ENCODE results near the gene CEP104.
"Not testable (repeated sequence)": the region's sequence is repeated elsewhere in the genome, so short reads cannot be mapped to it uniquely, and the experiment has no call there.

Gene CEP104

DNA sequence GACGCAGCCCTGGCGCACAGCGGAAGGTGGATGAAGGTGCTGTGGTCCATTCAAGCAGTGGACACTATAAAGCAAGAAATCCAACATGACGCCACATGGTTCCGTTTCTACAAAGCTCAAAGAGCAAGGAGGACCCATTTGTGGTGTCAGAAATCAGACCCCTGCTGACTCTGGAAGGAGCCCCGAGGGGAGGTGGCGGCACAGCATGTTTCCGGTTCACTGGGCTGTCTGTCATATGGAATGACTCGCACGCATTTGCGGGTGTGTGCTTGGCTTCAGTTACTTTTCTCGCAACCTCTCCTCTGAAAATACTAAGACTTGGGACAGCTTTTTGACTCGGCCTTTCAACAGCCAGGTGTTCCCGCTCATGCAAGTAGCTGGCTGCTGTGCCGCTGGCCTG, 31.7 kb downstream of the CEP104 start:
- DNase-seq (ENCODE audit: low read depth), result no peak

DNA sequence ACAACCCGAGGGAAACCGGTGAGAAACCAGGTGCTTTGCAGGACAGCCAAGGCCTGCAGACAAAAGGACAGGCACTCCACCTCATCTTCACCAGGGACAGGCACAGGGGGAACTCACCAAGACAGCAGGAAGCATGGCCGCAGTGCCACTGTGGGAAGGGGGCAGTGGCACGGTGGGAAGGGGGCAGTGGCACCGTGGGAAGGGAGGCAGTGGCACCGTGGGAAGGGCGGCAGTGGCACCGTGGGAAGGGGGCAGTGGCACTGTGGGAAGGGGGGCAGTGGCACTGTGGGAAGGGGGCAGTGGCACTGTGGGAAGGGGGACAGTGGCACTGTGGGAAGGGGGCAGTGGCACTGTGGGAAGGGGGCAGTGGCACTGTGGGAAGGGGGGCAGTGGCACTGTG, 32.4 kb downstream of the CEP104 start:
- no peak for DNase-seq (ENCODE audit: low read depth)

DNA sequence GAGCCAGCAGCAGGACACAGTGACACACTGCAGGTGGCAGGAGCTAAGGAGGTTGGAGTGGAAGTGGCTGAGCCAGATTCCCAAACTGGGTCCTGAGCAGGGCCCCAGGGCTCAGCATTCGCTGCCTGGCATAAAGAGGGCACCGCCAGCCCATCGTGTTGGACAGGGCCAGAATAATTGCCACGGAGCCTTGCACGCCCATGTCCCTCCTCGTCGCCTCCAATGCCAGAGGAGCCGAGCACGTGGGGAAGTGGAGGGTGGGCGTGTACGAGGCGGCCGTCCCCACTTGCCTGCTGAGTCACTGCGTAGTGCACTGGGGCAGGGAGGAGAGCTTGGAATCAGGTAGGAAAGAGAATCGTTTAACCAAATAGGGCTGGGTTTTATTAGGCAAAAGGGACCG, 34.6 kb downstream of the CEP104 start:
- no peak for DNase-seq (ENCODE audit: low read depth)

DNA sequence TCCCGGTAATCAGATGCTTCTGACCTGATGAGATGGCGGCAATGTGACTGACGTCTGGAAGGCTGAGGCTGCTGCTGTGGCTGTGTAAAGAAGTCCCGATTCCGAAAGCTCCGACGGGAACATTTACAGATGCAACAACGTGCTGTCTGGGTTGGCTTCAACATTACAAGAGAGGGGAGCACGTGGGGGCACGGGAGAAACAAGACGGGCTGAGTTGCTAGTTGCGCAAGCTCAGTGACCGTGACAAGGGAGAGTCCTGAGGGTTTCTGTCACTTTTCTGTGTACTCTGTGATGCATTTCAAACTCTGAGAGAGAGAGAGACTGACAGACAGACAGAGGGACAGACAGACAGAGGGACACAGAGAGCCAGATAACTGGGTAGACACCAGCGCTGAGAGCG, 35.1 kb downstream of the CEP104 start:
- no peak for DNase-seq (ENCODE audit: low read depth)

DNA sequence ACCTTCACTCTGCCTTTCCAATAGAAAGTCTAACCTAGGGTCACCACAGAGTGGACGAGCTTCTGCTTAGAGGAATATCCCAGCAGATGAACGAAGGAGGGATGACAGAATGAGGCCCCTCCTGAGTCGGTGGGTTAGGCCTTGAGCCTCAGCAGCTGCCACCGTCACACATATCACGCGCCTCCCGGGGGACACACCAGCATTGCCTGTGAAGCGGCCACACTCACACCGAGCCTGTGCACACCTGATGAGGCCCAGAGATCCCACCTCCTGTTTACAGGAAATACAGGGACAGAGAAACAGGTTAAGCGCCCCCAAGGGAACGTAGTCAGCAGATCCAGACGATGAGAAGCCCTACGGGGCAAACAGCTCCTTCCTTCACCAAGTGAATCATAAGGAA, 35.6 kb downstream of the CEP104 start:
- no peak for DNase-seq (ENCODE audit: low read depth)

DNA sequence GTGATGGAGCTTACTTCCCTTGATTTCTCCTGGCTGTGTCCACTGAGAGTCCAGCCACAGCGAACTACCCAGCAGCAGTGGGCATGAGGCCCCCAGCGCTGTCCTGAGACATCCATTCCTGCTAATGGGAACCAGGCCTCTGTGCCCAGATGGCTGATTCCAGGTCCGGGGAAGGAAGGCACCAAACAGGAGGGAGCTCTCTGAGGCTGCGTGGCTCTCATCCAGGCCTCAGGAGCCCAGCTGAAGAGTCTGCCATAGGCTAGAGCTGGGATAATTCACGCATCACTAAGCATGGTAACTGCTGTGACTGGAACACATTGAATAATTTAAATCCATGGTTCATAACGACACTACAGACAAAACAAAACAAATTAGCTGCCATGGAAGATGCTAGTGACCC, 36.0 kb downstream of the CEP104 start:
- no peak for DNase-seq (ENCODE audit: low read depth)

DNA sequence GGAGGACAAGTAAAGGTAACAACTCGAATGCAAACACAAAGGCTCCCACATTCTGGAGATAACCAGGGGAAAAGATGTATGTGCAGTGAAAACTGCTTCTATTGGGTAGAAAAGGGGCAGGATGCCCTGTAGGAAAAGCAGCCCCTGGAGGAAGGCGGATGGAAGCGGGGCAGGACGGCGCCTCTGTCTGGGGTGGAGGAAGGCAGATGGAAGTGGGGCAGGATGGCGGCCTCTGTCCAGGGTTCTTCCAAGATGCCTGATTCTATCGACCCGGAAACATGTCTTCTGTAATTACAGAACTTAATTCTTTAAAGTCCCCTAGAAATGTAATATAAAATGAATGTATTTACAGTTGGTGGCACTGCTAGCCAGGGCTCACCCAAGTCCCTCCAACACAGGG, 36.7 kb downstream of the CEP104 start:
- DNase-seq (ENCODE audit: low read depth), result no peak

DNA sequence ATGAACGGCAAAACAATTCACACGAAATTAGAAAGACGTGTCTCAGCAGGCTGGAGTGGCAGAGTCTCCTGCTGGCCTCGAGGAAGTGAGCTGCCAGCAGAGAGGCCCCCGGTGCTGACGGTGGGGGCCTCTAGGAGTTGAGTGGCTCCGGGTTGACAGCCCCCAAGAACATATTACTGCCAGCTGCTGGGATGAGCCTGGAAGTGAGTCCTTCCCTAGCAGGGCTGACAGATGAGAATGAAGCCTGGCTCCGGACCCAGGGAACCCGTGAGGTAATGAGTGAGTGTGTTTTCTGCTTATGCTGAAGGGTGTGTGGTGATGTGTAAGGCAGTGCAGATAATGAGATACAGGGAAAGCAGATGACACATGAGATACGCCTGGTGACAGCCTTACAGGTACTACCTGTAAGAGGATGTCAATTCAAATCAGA, 37.2 kb downstream of the CEP104 start:
- DNase-seq (ENCODE audit: low read depth), result no peak

DNA sequence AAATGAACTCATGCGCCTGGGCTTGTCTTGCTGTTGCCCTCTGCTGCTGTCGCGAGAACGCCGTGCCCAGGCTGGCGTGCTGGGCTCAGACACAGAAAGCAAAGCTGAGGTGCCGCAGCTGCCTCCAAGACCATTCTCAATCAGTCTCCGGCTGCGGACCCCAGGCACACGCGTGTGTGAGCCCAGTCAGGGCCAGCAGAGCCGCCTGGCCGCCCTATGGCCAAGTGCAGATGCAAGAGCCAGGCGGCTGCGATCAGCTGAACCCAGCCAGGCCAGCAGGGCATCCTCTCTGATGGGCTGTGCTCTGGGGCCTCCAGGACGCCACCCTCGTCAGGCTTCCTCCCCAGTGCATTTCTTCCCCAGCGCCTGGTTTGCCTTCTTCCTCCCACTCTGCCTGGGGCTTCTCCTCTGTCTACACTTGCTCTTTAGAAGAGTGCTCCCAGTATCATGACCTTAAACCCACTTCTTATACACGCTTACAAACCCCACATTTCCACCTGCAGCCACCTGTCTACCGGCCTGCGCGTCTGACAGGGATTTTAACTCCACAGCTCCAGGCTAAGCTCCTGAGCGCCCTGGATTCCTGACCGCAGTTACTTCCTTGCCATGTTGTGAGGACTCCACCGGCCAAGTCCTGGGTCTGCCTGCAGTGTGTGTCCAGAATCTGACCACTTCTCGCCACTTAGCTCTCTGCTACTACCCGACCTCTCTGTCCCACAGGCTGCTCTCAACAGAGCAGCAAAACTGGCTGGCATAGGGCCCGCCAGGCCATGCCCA, 39.0 kb downstream of the CEP104 start:
- no peak for DNase-seq (ENCODE audit: low read depth)

DNA sequence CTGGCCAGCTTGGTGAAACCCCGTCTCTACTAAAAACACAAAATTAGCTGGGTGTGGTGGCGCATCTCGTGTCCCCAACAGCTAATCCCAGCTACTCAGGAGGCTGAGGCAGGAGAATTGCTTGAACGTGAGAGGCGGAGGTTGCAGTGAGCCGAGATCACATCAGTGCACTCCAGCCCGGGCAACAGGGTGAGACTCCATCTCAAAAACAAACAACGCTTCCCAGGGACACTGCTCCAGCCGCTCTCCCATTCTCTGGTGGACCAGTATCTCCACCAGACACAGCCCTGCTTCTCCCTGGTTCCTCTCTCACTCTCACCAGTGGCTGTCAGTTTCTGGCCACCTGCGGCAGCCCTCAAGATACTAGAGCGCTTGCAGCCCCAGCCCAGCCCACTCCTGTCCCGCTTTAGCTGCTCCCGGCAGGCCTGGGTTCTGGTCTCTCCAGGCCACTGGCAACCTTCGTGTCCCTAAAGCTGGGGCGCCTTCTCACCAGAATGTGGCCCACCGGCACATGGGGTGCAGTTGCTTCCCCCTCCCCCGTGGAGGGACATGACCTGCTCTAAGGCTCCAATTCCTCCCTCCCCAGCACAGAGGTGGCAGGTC, 39.8 kb downstream of the CEP104 start:
- no peak for DNase-seq (ENCODE audit: low read depth)

DNA sequence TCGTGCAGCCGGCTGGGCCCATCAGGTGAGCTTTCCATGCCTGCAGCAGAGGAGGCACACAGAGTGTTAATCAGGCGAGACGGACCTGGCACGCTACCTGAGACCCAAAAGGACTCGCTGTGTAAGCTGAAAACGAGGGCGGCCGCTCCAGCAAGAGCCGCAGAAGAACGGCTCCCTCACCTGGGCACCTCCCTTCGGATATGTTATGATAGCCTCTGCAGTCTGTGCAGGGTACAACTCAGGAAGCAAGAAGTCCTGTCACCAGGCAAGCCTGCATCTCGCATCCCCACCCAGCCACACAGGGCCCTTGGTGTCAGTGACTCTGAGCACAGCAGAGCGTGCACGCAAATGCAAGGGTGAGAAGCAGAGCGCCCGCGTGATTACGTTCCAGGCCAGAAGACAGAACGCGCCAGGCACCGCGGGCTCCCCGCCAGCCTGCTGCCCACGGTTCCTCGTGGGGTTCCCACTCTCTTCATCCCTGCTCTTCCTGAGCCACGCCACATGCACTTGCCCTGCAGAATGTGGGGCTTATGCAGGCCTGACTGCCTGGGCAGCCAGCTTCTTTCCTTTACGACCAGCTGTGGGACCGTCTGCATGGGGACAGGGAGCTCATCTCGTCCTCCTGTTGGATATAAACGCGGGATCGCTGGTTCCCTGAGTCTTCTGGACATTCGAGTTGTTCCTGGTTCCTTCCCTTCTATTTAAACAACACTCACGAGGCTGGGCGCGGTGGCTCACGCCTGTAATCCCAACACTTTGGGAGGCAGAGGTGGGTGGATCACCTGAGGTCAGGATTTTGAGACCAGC, 40.5 kb downstream of the CEP104 start:
- DNase-seq (ENCODE audit: low read depth), result no peak

DNA sequence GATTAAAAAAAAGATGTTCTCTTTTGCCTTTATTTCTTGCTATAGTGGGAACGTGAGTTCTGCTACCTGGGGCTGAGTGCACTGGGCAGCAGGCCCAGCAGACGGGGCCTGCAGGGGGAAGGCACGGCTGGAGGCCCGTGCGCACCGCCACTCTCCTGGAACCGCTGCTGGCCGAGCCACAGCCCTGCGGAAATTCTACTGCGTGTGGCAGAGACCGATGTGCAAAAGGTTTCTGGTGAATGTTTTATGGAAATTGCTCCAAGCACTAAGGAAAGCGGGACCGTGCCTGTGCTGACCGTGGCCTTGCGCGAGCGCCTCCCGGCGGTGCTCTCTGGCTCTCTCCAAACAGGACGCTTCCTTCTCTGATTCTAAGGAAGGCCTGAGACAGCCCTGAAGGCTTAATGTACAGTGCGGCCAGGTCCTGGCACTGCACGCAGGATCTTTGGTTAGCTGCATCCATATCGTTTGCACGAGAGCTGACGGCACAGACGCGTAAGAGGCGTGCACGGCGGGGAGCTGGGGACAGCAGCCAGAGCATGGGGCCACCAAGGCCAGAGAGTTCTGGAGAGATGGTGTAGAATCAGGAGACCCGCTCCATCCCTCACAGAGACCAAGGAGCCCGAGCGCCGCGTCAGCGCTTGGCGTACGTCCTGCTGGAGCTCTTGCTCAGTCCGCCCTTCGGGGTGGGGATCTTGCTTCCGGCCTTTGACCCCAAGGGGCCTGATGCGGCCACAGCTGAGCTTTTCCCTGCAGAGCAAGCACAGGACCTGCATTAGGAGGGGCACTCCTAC, 42.0 kb downstream of the CEP104 start:
- DNase-seq (ENCODE audit: low read depth), result no peak

DNA sequence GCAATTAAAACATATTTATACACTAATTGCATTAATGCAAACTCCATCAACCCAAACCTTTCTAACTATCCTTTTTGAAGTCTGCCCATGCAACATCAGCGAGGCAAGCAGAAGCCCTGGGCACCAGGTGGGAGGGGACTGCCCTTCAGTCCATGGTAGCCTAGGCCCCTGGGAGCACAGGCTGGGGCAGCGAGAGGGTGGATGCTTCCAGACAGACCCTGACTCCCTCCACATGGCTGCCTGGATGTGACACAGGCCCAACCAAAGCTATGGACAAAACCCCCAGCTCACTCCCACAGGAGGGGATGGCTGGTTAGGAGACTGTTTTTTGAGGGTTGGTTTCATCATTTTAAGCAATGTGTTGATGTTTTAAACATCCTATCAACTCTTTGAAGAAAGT, 42.9 kb downstream of the CEP104 start:
- no peak for DNase-seq (ENCODE audit: low read depth)

DNA sequence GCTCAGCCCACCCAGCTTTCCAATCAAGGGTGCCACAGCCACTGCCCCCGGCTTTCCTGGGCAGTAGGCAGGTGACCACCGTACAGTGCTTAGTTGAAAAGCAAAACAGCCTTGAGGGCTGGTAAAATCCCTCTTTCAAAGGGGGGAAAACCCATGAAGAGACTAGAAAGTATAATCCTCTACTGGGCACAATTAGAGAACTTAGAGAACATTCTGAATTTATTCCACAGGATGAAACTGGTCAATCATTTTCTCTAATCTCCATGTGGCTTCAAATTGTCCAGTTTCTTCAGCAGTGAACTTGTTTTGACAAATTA, 45.5 kb downstream of the CEP104 start:
- no peak for DNase-seq (ENCODE audit: low read depth)

DNA sequence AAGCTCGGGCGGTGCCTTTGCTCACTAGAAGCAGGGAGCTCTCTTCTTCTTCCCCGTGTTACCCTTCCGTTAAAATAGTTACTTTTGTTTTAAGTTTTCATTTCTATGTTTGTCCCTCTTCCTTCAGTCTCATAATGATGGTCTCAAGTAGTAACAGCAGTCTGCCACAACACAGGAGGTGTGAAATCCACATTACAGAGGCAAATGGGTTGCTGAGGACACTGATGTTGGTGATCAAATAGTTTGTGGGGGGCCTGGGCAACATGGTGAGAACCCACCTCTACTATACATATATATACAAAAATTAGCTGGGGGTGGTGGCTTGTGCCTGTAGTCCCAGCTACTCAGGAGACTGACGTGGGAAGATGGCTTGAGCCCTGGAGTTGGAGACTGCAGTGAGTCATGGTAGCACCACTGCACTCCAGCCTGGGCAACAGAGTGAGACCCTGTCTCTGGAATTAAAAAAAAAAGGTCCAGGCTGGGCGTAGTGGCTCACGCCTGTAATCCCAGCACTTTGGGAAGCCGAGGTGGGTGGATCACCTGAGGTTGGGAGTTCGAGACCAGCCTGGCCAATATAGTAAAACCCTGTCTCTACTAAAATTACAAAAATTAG, 46.8 kb downstream of the CEP104 start:
- not testable (repeated sequence) for DNase-seq (ENCODE audit: low read depth)

DNA sequence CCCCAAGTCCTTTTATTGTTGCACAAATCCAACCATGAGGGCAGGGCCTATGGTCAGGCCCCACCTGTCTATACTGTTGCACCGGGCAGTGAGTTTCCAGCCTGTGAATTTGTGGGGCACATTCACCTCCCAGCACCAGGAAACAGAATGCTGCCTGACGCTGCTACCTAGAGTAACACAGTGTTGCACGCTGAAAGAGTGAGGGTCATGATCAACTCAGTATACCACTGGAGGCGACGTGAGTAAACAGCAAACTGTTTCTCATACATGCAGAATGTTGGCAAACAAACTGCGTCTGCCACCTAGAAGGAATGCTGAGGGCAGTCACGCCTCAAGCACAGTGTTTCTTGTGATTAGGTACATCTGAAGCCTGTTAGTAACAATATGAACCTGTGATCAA, 47.3 kb downstream of the CEP104 start:
- no peak for DNase-seq (ENCODE audit: low read depth)

DNA sequence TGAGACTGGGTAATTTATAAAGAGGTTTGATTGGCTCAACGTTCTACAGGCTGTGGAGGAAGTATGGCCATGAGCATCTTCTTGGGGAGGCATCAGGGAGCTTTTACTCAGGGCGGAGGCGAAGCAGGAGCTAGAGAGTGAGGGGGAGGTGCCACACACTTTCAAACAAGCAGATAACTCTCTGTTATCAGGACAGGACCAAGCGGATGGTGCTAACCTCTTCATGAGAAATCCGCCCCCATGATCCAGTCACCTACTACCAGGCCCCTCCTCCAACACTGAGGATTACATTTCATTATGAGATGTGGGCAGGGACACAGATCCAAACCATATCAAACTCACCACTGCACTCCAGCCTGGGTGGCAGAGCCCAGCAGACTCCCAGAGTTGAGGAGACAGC, 49.2 kb downstream of the CEP104 start:
- DNase-seq (ENCODE audit: low read depth), result no peak

DNA sequence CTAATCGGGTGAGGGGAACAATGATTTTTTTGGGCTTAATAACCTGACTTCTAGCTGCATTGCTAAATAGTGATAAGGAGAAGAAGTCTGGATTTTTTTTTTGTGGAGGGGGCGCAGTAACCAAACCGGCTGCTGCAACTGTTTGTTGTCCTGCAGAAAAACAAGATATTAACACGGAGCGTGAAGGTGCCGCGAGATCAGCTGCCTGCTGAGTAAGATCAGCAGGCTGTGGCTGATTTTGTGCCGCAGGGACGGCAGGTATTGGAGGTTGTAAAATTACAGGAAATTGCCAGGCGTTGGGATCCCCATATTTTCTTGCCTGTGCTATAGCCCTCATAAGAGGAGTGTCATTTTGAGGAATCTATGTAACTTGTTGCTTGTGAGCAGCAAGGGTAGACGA, 52.0 kb downstream of the CEP104 start:
- DNase-seq (ENCODE audit: low read depth), result no peak

DNA sequence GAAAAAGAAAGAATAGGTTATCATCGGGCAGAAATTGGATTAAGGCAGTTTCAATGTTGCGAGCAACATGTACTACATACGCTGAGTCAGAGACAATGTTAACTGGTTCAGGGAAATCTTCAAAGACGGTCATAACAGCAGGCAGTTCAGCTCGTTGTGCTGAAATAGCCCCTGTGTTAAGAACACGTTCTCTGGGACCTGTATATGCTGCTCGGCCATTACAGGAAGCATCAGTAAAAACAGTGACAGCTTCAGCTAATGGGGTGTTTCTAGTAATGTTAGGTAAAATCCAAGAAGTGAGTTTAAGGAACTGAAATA, 52.4 kb downstream of the CEP104 start:
- DNase-seq (ENCODE audit: low read depth), result not testable (repeated sequence)

DNA sequence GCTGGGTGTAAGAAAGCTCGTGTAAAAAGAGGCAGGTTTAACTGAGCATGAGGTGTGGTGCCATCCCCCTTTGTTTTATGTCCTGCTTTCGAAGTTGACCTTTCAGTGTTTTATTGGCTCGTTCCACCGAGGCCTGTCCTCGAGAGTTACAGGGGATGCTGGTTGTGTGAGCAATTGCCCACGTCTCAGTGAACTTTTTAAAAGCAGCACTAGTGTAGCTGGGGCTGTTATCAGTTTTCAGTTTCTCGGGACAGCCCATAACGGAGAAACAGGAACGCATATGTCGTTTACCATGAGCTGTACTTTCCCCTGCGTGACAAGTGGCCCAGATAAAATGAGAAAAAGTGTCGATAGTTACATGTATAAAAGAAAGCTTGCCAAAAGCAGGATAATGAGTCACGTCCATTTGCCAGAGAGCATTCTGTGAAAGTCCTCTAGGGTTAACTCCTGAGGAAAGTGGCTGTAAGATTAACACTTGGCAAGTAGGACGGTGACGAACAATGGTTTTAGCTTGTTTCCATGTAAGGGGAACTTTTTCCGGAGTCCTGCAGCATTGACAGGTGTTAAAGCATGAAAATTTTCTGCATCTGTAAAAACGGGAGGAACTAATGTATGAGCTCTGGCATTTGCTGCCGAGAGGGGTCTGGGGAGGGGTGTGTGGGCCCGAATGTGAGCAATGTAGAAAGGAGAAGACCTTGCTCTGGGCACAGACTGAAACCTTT, 52.9 kb downstream of the CEP104 start:
- DNase-seq (ENCODE audit: low read depth), result no peak

DNA sequence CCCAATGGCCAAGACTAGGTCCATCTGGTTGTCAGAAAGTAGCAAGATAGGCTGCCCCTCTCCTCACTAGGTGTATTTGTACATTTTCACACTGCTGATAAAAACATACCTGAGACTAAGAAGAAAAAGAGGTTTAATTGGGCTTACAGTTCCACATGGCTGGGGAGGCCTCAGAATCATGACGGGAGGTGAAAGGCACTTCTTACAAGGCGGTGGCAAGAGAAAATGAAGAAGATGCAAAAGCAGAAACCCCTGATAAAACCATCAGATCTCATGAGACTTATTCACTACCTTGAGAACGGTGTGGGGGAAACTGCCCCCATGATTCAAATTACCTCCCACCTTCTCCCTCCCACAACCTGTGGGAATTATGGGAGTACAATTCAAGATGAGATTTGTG, 56.2 kb downstream of the CEP104 start:
- DNase-seq (ENCODE audit: low read depth), result not testable (repeated sequence)

Measured in non-pigmented ciliary epithelial cell (primary cell).